IPS-11a (cell line): ENCODE data around the gene FRMD3.

ENCODE experiments used
- H3K4me3 ChIP-seq: one replicate; pipeline ENCODE4 v1.5.1; 2013; ENCODE audit warnings: low read depth, low read length, control low read depth

FRMD3 gene

GRCh38 chr9:83242066-83242465 lies 296.1 kb downstream of the FRMD3 start:
- H3K4me3 ChIP-seq = no peak overlapping the region

- no peak overlapping the region for H3K4me3 ChIP-seq
Measured at GRCh38 chr9:83240671-83241070, 297.5 kb downstream of the FRMD3 start.

GRCh38 chr9:83239747-83240146 lies 298.5 kb downstream of the FRMD3 start:
- H3K4me3 ChIP-seq = no peak overlapping the region

GRCh38 chr9:83238871-83239640 lies 299.1 kb downstream of the FRMD3 start:
- H3K4me3 ChIP-seq = no peak overlapping the region

GRCh38 chr9:83236029-83236696 lies 302.0 kb downstream of the FRMD3 start:
- H3K4me3 ChIP-seq = no peak overlapping the region

DNA sequence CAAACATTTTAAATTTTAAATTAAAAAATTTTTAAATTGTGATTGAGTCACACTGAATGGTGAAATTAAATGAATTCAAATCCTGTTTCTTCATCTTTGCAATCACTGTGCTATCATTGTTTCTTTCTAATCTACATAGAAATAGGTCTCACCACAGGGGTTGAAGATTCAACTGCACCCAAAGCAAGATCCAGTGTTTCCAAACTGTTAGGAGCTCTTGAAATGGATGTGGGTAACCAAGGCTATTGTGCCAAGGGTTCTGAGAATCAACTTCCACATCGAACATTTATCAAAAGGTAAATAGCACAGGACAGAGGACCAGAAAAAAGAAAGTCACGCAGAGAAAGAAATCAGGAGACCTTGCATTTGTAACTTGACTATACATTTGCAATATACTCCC lies 302.7 kb downstream of the FRMD3 start:
- no peak overlapping the region for H3K4me3 ChIP-seq

DNA sequence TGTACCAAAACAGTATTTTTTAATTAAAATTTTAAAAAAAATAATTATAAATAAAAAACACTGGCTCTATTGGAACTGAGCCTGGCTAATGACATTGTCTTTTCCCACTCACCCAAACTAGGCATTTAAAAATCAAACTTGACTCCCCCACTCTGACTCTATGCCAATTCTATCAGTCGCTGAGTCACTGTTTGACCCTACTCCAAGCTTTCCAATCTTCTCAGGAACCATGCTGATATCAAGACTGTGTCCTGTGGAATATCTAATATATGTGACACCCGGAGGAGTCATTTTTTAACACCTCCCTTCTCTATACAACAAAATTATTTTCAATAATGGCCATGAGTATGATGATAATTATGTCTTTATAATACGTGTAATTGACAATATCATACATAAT lies 303.7 kb downstream of the FRMD3 start:
- H3K4me3 ChIP-seq = no peak overlapping the region

- no peak overlapping the region for H3K4me3 ChIP-seq
Measured at GRCh38 chr9:83233647-83234046, 304.6 kb downstream of the FRMD3 start.

- H3K4me3 ChIP-seq = no peak overlapping the region
Measured at GRCh38 chr9:83231039-83231438, 307.2 kb downstream of the FRMD3 start.

DNA sequence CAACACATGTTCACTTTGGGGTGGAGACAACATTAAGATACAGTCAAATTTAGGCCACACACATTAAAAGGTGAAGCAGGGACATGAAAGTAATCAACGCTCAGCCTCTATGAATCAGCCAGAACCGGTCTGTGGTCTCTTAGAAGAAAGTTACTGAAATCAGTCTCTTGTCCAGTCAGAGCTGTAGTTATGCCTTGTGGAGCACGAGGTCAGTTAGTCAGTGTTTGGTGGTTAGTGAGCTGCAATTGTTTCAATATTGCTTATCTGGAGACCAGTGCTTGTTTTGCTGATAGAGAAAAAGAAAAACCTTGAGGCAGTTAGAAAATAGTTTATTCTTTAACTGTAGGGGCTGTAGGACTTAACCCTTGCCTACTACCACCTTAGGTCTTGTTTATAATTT lies 317.5 kb downstream of the FRMD3 start:
- no peak overlapping the region for H3K4me3 ChIP-seq

GRCh38 chr9:83219924-83220438 lies 318.2 kb downstream of the FRMD3 start:
- H3K4me3 ChIP-seq = peak overlapping the region; percentile 61

DNA sequence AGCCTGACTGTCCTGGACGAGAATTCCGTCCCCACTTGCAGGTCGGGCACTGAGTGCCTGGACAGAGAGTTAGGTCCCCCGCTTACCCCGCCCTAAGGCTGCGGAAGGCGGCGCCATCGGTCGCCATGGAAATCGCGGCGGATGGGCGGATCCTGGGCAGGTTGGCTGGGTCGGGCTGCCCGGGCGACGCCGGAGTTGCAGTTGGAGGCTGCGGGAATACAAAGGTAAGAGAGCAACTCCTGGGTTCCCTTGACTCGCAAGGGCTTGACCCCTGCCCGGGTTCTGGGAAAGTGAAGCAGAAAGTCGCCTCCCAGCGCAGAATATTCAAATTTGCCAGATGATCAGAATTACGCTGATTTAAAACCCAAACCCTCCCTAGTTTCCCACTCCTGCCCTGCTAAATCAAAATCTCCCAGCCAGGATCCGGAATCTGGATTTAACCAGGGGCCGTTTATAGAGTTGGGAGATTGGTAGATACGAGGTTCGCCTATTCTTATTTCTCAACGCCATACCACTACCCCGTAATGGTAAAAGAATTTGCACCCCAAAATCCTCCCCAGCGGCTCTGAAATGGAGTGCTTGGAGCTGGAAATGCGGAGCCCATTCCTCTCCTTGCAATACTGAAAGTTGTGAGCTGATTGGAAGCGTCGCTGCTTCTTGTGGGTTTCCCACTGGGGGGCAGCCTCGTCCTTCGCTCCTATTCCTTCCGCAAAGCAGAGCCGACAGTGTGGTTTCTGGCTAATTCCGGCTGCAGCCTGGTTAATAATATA lies 318.9 kb downstream of the FRMD3 start:
- H3K4me3 ChIP-seq = peak overlapping the region; percentile 61

- H3K4me3 ChIP-seq = no peak overlapping the region
Measured at GRCh38 chr9:83218411-83219090, 319.6 kb downstream of the FRMD3 start.

DNA sequence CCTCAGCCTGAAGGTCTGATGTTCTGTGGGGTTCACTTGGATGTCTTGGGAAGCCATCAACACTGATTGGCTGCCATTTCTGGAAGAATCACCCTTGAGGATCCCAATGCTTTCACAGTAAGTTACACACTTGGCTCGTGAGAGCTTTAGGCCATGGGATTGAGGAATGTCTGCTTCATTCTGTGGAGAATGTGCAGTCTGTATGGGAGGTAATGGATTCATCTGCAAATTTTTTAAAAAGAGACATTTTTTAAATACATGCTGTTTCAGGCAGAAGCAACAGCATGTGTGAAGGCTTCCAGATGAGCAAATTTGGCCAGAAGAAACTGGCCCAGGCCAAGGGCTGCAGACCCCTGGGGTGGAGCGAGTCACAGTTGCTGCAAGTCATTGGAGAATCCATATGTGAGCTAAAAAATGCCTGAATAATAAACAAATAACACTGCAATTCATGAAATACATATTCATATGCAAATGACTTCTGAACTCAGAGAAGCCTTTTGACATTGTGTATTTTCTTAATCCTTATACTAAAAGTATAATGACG lies 328.9 kb downstream of the FRMD3 start:
- no peak overlapping the region for H3K4me3 ChIP-seq

GRCh38 chr9:83208065-83208850 lies 329.9 kb downstream of the FRMD3 start:
- H3K4me3 ChIP-seq = no peak overlapping the region

DNA sequence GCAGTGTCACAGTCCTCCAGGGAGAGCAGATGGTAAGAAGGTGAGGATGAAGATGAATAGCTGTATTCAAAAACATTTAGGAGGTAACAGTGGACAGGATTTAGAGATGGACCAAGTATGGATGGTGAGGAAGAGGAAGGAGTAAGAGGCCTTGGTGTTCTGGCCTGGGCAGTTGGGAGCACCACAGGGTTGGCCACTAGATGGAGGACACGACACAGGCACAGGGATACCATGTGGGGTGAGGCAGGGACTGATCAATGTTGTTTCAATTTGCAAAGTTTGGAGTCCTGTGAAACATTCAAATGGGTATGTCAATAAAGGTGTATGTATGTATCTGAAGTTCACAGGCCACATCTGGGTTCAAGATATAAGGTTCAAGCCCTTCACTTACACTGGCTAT lies 334.2 kb downstream of the FRMD3 start:
- no peak overlapping the region for H3K4me3 ChIP-seq

- H3K4me3 ChIP-seq = no peak overlapping the region
Measured at GRCh38 chr9:83200531-83200930, 337.7 kb downstream of the FRMD3 start.

DNA sequence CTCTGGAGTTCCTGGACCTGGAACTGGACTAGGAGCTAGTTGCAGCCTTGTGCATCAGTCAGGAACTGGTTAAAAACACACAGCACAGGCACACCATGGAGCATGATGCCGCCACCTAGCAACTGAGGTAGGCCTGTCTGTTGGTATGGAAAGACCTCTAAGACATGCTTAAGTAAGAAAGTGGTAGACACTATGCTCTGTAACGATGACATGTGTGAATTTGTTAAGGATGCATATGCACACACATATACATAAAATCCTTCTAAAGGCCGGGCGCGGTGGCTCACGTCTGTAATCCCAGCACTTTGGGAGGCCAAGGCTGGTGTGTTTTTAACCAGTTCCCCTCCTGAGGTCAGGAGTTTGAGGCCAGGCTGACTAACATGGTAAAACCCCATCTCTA lies 338.4 kb downstream of the FRMD3 start:
- H3K4me3 ChIP-seq = no peak overlapping the region

DNA sequence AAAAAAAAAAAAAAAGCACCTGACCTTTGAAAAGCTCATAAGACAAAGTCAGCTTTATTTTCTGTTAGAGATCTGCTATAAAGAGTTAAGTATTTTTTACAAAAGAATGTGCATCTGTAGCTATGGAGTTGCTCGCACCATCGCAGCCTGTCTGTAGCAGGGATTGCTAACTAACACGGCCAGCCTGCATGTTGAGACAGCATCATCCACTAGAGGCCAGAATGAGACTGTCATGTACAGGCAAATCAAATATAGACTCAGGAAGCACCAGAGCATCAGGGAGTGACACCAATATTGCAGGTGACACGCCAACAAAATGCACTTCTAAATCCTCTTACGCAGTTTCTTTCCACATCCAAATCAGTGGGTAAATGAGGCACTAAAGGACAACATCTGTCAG lies 339.0 kb downstream of the FRMD3 start:
- H3K4me3 ChIP-seq = no peak overlapping the region

DNA sequence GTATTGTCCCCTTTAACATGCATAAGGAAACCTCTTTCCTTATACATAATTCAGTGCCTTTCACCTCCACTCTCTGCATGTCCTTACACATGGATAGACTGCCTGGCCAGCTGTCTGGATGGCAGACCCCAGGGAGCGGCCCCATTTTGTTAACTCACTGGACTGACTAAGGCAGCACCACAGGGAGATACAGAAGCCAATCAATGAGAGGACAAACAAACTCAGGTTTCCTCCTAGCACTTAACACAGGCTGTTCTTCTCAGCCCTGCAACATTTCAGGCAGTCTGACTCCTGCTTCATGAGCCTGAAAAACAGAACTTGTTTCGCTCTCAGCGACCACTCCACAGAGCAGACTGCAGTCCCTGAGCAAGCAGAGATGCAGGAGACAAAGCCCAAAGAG lies 339.8 kb downstream of the FRMD3 start:
- H3K4me3 ChIP-seq = no peak overlapping the region
